ENCODE results near the gene EPB41L1. TPM values are rescaled to one million over a fixed set of nuclear protein-coding genes. Genes with fewer than 3 reads are reported as not detected.

EPB41L1 gene
- total RNA-seq, 2 donors from 2014 or later = 81.1 to 102 TPM

DNA sequence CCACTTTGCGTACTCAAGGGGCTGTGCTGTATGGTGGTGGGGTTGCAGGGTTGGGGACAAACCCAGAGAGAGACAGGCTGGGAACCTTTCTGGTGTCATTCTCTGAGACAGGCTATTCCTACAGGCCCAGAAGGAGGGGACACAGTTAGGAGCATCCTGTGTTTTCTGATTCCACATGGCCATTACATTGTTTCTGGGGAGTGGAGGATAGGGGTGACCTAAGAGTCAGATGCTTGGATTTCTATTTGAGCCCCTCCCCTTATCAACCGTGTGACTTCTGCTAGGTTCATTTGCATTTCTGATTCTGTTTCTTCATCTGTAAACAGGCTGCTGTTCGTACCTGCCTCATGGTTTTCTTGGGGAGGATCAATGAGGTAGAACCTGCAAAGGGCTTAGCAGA is 29.4 kb upstream of the EPB41L1 start:
- no peak overlapping the region for H3K27ac ChIP-seq

DNA sequence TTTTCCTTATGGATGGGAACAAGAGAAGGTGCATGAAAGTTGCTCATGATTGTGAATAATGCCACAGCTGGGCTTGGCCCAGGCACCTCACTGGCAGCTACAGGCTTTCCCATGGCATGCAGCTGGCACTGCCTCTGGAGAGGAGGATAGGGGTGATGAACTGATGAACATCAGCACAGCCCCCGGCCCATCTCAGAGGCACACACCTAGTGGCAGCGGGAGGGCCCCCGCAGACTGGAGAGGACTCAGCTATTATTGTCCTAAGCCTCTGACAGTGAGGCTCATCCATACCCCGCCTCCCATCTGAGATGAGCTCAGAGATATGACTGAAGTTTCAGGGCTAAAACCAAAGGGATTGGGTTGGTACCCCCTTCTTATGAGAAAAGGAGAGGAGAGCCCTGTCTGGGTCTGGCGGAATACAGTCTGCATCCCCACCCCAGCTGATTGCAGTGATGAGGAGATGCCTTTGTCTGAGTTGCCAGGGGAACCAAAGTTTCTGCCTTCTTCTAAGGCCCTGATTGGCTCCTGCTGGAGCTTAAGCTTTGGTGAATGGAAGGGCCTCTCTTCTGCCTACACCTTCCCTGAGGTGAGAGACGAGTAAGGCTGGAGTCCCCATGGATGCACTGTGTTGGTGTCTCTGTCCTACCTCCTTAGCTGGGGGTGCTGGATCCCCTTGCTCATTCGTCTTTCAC is 27.6 kb upstream of the EPB41L1 start:
- TF ChIP-seq, protein P1, sequence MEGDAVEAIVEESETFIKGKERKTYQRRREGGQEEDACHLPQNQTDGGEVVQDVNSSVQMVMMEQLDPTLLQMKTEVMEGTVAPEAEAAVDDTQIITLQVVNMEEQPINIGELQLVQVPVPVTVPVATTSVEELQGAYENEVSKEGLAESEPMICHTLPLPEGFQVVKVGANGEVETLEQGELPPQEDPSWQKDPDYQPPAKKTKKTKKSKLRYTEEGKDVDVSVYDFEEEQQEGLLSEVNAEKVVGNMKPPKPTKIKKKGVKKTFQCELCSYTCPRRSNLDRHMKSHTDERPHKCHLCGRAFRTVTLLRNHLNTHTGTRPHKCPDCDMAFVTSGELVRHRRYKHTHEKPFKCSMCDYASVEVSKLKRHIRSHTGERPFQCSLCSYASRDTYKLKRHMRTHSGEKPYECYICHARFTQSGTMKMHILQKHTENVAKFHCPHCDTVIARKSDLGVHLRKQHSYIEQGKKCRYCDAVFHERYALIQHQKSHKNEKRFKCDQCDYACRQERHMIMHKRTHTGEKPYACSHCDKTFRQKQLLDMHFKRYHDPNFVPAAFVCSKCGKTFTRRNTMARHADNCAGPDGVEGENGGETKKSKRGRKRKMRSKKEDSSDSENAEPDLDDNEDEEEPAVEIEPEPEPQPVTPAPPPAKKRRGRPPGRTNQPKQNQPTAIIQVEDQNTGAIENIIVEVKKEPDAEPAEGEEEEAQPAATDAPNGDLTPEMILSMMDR (IDR thresholded peaks at IDR 0.05) = no peak
- Histone ChIP-seq H3K4me1 (ENCODE audit: control insufficient read depth in 1 of 2, low read depth in 2 of 2) (no peaks in the 10 kb centered on the region), H3K27ac (no peak overlapping the region), H3K4me3 (no peak overlapping the region), H3K27me3 (replicated peaks; ENCODE audit: insufficient read depth) (no peaks in the 10 kb centered on the region), H3K36me3 (no peaks in the 10 kb centered on the region), H3K9me3 (no peaks in the 10 kb centered on the region)
- DNase-seq (ENCODE audit: low spot score) (no peak), ATAC-seq (ENCODE audit: insufficient number of reproducible peaks, low FRiP score, low read depth) (no peak)

More for the DNA sequence above, 29.4 kb upstream of the EPB41L1 start:
- Histone ChIP-seq H3K36me3 (no peaks in the 10 kb centered on the region), H3K4me3 (no peak overlapping the region), H3K4me1 (ENCODE audit: control insufficient read depth in 1 of 2, low read depth in 2 of 2) (no peaks in the 10 kb centered on the region), H3K27me3 (replicated peaks; ENCODE audit: insufficient read depth) (no peaks in the 10 kb centered on the region), H3K9me3 (no peaks in the 10 kb centered on the region)
- DNase-seq (ENCODE audit: low spot score) (no peak), ATAC-seq (ENCODE audit: insufficient number of reproducible peaks, low FRiP score, low read depth) (no peak)
- TF ChIP-seq, protein P1 (IDR thresholded peaks at IDR 0.05) = no peak

DNA sequence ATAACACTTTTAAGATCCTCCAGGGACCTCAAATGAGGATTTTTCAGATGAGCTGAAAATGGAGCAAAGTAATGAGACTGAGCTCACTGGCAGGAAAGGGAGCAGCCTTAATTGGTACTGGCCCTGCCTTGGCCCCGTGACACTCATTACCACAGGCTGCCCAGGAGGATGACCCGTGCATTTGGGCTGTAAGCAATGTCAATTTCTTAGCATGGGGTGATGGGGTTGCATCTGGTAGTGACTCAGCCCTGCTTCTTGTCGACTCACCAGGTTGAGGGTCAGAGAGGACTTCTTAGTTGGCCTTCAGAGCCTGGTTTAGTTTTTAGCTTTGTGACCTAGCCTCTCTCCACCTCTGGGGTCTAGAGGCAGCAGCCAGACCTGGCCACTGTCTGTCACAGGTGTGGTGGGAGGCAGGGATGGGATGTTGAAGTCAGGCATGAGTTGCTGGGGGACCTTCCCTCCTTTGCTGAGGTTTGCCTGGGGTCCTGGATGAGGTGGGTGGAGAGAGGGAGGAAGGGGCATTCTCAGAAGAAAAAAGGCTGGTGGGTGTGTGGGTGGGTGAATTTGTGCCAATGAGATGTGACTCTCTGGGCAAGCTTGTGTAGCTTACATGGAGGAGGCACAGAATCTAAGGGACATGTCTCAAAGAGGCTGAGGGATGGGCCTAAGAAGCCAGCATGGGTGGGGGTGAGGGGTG is 25.9 kb upstream of the EPB41L1 start:
- ATAC-seq (ENCODE audit: insufficient number of reproducible peaks, low FRiP score, low read depth) = no peak

DNA sequence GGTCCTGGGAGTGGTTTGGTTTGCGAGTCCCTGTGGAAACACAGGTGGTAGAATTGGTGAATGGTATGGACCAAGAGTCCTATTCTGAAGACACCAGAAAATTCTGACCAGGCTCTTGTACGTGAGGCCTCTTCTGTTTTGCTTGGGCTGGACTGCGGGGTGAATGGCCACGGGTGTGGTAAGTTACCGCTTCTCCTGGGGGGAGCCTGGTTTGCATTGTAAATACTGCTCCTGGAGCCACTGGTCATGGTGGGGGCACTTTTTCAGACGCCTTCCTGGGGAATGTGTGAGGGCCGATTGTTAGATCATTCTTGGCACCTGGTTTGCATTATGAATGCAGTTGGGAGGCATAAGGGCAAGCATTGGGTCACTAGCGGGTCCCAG is 25.4 kb upstream of the EPB41L1 start:
- Histone ChIP-seq H3K27ac (no peak overlapping the region), H3K9me3 (no peaks in the 10 kb centered on the region), H3K27me3 (replicated peaks; ENCODE audit: insufficient read depth) (no peaks in the 10 kb centered on the region), H3K36me3 (no peaks in the 10 kb centered on the region), H3K4me3 (no peak overlapping the region), H3K4me1 (ENCODE audit: control insufficient read depth in 1 of 2, low read depth in 2 of 2) (no peaks in the 10 kb centered on the region)
- DNase-seq (ENCODE audit: low spot score) (no peak), ATAC-seq (ENCODE audit: insufficient number of reproducible peaks, low FRiP score, low read depth) (no peak)
- TF ChIP-seq, protein P1 (IDR thresholded peaks at IDR 0.05) = no peak

More for the DNA sequence above, 25.9 kb upstream of the EPB41L1 start:
- Histone ChIP-seq H3K4me1 (ENCODE audit: control insufficient read depth in 1 of 2, low read depth in 2 of 2) (no peaks in the 10 kb centered on the region), H3K27ac (no peak overlapping the region), H3K9me3 (no peaks in the 10 kb centered on the region), H3K27me3 (replicated peaks; ENCODE audit: insufficient read depth) (no peaks in the 10 kb centered on the region), H3K4me3 (no peak overlapping the region), H3K36me3 (no peaks in the 10 kb centered on the region)
- TF ChIP-seq, protein P1 (IDR thresholded peaks at IDR 0.05) = no peak
- DNase-seq (ENCODE audit: low spot score) = no peak

DNA sequence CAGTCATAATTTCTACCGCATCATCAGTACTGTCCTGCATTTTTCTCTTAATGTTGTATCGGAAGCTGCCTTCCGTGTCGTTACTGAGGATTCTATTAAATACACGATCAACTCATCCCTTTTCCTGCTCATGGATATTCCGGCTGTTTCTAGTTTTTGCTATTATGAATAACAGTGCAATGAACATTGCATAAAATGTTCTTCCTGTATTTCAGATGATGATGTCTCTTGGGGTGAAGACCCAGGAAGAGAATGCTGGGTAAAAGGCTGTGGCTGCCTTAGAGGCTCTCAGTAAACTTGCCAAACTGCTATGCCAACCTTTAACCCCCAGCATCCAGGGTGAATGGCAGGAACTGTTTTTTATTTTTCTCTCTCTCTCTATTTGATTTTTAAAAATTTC is 24.1 kb upstream of the EPB41L1 start:
- no peak for DNase-seq (ENCODE audit: low spot score)
- no peak overlapping the region for H3K27ac ChIP-seq
- H3K4me1 ChIP-seq (ENCODE audit: control insufficient read depth in 1 of 2, low read depth in 2 of 2) = no peaks in the 10 kb centered on the region
- no peak for ATAC-seq (ENCODE audit: insufficient number of reproducible peaks, low FRiP score, low read depth)
- H3K4me3 ChIP-seq = no peak overlapping the region
- H3K36me3 ChIP-seq = no peaks in the 10 kb centered on the region
- TF ChIP-seq, protein P1 (IDR thresholded peaks at IDR 0.05) = no peak
- H3K27me3 ChIP-seq (replicated peaks; ENCODE audit: insufficient read depth) = no peaks in the 10 kb centered on the region
- H3K9me3 ChIP-seq = no peaks in the 10 kb centered on the region

All from thoracic aorta (tissue), 2 donors.